HEK293T (cell line): ENCODE measurements around the gene PIP5K1C.

Source experiments
- CTBP1 ChIP-seq: fragments of 450-650 bp; IDR thresholded peaks from 2 replicates; pipeline ENCODE4 v1.6.1; 2016; ENCODE audit warnings: borderline replicate concordance
- ELF4 ChIP-seq: fragments of 450-650 bp; IDR thresholded peaks from 2 replicates; pipeline ENCODE4 v1.6.1; 2017; ENCODE audit warnings: antibody characterized with exemption
- FOXA1 ChIP-seq: fragments of 450-650 bp; IDR thresholded peaks from 2 replicates; pipeline ENCODE4 v1.6.1; 2016; ENCODE audit warnings: mild to moderate bottlenecking
- FOXK2 ChIP-seq: fragments of 450-650 bp; IDR thresholded peaks from 2 replicates; pipeline ENCODE4 v1.6.1; 2016; ENCODE audit warnings: mild to moderate bottlenecking
- FOXM1 ChIP-seq: fragments of 450-650 bp; IDR thresholded peaks from 2 replicates; pipeline ENCODE4 v1.6.1; 2017; ENCODE audit warnings: mild to moderate bottlenecking, borderline replicate concordance
- L3MBTL2 ChIP-seq: fragments of 450-650 bp; conservative IDR thresholded peaks from 2 replicates; pipeline ENCODE4 v1.6.1; 2016; ENCODE audit warnings: mild to moderate bottlenecking
- NFRKB ChIP-seq: fragments of 450-650 bp; IDR thresholded peaks from 2 replicates; pipeline ENCODE4 v1.6.1; 2016; ENCODE audit warnings: mild to moderate bottlenecking, moderate library complexity
- SP1 ChIP-seq: fragments of 450-650 bp; IDR thresholded peaks from 2 replicates; pipeline ENCODE4 v1.6.1; 2017
- TARDBP ChIP-seq: fragments of 450-650 bp; IDR thresholded peaks from 2 replicates; pipeline ENCODE4 v1.6.1; 2016
- ZNF384 ChIP-seq: fragments of 450-650 bp; IDR thresholded peaks from 2 replicates; pipeline ENCODE4 v1.6.1; 2016

GRCh38 chr19:3637621-3638020 is 62.6 kb downstream of the PIP5K1C start:
- TF ChIP-seq ZNF384: no peak
- TF ChIP-seq ELF4: no peak
- TF ChIP-seq CTBP1: no peak
- TF ChIP-seq FOXA1: no peak
- no peak for TF ChIP-seq FOXK2
- TF ChIP-seq TARDBP: no peak
- no peak for TF ChIP-seq FOXM1
- TF ChIP-seq L3MBTL2: no peak
- no peak for TF ChIP-seq NFRKB
- no peak for TF ChIP-seq SP1
